Measurements from ENCODE around the gene TNFRSF13B.

TNFRSF13B gene

DNA sequence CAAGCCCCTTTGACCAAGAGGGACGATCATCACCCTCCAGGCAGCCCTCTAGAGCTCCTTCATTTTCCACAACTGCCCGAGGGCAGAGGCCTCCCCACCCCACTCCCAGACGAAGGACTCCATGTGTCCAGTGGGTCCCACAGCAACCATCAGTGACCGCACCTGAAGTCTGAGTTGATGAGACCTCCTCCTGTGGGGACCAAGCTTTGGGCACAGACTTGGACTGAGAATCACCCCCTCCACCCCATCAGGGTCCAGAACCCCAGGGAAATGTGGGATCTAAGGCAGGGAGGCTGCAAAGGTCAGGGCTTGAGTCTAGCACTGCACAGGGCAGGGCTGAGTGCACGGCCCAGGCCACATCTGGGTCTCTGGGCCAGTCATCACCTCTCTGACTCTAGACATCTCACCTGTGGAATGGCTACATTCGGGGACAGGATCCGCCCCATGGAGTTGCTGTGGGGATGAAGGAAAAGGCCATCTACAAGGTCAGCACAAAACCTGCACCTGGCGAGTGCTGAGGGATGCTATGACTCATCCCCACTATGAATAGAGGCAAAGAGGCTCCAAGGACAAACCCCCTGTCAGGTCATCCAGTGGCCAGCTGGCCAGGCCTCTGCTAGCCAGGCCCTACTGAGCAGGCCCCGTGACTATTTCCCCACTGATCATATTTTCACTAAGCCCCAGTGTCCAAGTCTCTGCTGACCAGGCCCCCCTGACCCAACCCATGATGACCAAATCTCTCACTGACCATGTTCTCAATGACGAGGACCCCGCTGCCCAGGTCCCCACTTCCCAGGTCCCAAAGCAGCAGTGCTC, 38.4 kb downstream of the TNFRSF13B start:
- TF ChIP-seq, protein P1, sequence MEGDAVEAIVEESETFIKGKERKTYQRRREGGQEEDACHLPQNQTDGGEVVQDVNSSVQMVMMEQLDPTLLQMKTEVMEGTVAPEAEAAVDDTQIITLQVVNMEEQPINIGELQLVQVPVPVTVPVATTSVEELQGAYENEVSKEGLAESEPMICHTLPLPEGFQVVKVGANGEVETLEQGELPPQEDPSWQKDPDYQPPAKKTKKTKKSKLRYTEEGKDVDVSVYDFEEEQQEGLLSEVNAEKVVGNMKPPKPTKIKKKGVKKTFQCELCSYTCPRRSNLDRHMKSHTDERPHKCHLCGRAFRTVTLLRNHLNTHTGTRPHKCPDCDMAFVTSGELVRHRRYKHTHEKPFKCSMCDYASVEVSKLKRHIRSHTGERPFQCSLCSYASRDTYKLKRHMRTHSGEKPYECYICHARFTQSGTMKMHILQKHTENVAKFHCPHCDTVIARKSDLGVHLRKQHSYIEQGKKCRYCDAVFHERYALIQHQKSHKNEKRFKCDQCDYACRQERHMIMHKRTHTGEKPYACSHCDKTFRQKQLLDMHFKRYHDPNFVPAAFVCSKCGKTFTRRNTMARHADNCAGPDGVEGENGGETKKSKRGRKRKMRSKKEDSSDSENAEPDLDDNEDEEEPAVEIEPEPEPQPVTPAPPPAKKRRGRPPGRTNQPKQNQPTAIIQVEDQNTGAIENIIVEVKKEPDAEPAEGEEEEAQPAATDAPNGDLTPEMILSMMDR (IDR thresholded peaks at IDR 0.05; ENCODE audit: control insufficient read depth, extremely low read depth, insufficient read depth): no peak
- no peak overlapping the region for H3K4me3 ChIP-seq (ENCODE audit: low read depth, low read length)
- no peak for DNase-seq (ENCODE audit: low read depth)

DNA sequence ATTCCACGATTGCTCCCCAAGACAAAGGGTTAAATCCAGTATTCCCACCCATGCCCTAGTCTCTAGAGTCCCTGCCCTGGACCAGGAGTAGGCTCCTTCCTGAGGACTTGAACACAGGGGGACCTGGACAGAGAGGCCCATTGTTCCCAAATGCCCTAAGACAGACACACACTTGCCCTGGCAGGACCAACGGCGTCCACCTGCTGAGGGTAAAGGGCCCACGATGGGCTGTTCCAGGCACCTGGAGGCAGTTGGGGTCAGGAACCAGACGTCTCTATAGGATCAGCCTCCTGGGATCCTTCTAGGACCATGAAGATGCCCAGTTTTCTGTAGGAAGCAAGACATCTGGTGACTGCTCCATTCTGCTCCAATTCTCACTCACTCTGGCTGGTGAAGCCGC, 39.3 kb downstream of the TNFRSF13B start:
- H3K4me3 ChIP-seq (ENCODE audit: low read depth, low read length): no peak overlapping the region
- TF ChIP-seq, protein P1 (IDR thresholded peaks at IDR 0.05; ENCODE audit: control insufficient read depth, extremely low read depth, insufficient read depth): no peak
- no peak for DNase-seq (ENCODE audit: low read depth)

DNA sequence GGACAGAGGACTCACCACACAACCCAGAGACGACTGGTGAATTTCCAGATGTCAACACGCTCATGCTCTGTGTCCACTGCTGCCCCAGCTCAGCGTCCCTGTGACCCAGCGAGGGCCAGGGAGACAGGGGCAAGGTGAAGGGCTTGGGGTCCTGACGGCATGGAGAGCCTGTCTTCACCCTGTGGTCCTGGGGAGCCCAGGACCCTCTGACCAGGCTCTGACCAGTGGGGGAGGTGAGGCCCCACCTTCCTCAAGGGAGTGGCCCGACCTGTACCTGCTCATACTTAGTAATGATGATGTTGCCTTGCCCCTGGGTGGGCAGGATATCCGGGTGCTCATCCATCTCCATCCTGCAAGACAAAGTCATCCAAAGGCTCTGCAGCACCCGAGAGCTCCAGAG, 39.8 kb downstream of the TNFRSF13B start:
- no peak for DNase-seq (ENCODE audit: low read depth)
- H3K4me3 ChIP-seq (ENCODE audit: low read depth, low read length): no peak overlapping the region
- TF ChIP-seq, protein P1 (IDR thresholded peaks at IDR 0.05; ENCODE audit: control insufficient read depth, extremely low read depth, insufficient read depth): no peak

DNA sequence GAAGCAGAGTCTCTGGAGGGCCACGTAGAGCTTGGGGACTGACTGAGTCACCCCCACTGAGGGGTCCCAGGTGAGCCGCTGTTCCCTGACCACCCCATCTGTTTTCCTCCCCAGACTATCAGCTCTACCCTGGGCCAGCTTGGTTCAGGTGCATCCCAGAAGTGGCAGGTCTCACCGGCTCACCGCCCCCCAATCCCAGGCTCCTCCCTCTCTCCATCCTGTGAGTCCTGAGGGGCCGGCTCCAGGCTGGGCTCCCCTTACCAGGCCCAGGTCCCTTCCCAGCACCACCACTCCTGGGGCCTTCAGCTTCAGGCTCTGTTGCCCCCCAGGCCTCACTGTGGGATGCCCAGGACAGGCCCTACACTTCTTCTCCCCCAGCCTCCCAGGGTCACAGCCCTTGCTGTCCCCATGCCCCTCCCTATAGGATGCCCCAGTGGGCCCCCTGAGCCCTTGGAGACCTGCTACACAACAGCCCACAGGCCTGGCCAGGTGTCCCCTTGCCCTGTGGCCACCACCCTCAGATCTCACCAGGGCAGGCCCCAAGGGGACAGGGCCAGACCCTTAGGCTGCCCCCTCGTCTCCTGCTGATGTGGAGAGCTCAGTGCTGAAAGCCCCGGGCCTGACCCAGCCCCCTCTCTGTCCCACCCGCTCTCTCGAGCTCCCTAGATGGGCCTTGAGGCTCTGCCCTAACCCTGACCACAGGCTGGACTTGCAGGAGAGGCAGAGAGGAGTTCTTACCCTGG, 40.4 kb downstream of the TNFRSF13B start:
- TF ChIP-seq, protein P1 (IDR thresholded peaks at IDR 0.05; ENCODE audit: control insufficient read depth, extremely low read depth, insufficient read depth): no peak
- no peak for DNase-seq (ENCODE audit: low read depth)

DNA sequence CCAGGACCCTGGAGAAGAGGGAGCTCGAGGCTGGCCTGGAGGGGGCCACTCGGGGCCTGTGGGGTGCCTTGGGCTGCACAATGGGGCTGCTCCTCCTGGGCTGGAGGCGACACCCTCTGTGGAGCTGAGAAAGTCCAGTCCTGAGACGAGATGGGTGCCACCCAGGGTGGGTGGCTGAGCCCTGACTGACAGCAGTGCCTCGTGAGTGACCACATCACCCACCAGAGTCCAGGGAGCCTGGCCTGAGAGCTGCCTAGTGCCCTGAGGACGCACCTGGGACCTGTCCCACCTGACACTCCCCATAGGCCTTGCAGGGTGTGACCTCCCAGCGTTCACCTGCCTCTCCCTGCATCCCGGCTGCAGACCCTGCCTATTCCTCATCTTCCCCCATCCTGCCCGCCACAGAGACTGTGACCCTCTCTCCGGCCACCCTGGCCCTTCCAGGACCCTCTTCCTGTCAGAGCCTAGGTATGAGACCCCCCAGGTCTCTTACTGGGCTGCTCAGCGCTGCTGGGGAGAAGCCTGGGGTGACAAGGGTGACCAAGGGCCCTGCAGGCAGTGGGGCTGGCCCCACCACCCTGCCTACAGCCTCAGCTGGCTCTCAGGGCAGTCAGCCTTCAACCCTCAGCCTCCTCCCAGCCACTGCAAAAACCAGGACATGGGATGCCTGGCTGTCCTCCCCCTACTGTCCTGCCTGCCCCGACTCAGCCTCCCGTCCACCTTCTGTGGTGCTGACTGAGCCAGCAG, 41.2 kb downstream of the TNFRSF13B start:
- TF ChIP-seq, protein P1 (IDR thresholded peaks at IDR 0.05; ENCODE audit: control insufficient read depth, extremely low read depth, insufficient read depth): no peak
- no peak for DNase-seq (ENCODE audit: low read depth)
- no peak overlapping the region for H3K4me3 ChIP-seq (ENCODE audit: low read depth, low read length)

More for the DNA sequence above, 40.4 kb downstream of the TNFRSF13B start:
- no peak overlapping the region for H3K4me3 ChIP-seq (ENCODE audit: low read depth, low read length)

DNA sequence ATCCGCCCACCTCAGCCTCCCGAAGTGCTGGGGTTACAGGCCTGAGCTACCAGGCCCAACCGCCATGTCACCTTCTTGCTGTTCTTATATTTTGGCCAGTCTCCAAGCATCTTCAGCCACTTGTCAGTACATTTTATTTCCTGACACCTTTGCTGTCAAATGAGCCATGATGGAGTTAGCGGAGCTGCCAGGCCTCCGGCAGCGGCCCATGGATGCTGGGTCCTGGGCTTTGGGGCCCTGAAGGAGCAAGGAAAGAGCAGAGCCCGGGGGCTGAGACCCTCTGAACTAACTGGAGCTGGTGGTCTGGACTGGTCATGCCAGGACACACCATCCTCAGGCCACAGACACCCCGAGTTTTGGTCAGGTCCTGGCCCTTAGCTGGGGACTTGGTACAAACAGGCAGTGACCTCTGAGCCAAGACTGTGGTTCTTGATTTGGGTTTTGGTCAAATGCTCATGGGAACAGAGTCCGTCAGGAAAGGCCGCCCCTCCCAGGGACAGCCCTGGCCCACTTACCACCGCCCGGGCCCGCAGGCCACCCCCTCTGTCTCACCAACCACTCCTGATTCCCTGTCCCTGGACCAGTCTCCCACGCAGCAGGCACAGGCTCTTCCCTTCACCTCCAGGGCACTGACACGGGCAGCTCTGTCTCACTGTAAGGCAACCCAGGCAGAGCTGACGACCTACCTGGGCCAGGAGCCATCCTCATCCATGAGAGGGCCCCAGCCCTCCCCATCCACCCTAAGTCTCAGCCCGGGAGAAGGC, 42.0 kb downstream of the TNFRSF13B start:
- no peak overlapping the region for H3K4me3 ChIP-seq (ENCODE audit: low read depth, low read length)
- DNase-seq (ENCODE audit: low read depth): no peak
- TF ChIP-seq, protein P1 (IDR thresholded peaks at IDR 0.05; ENCODE audit: control insufficient read depth, extremely low read depth, insufficient read depth): no peak
